BE2C (cell line): ENCODE results near the gene CD8A.

Source experiments
- DNase-seq: peaks from one replicate; pipeline ENCODE4 v3.0.0-alpha.2; 2020
- H3K27me3 ChIP-seq: fragments of 250-450 bp; sonication (Bioruptor Pico); 2 replicates; pipeline ENCODE4 v1.5.1; 2020; ENCODE audit warnings: mild to moderate bottlenecking
- H3K36me3 ChIP-seq: fragments of 250-450 bp; sonication (Bioruptor Pico); 2 replicates; pipeline ENCODE4 v1.5.1; 2020; ENCODE audit warnings: mild to moderate bottlenecking
- H3K4me1 ChIP-seq: fragments of 250-450 bp; sonication (Bioruptor Pico); 2 replicates; pipeline ENCODE4 v1.5.1; 2020
- H3K4me3 ChIP-seq: 2 replicates; pipeline ENCODE4 v1.5.1; 2011; ENCODE audit warnings: low read depth, low read length
- H3K9me3 ChIP-seq: fragments of 250-450 bp; sonication (Bioruptor Pico); 2 replicates; pipeline ENCODE4 v1.5.1; 2020
- TF ChIP-seq, protein P1 (sequence below): IDR thresholded peaks from 2 replicates; pipeline ENCODE4 v1.5.1; 2012; ENCODE audit warnings: mild to moderate bottlenecking, low read depth, low read length

The CD8A gene

DNA sequence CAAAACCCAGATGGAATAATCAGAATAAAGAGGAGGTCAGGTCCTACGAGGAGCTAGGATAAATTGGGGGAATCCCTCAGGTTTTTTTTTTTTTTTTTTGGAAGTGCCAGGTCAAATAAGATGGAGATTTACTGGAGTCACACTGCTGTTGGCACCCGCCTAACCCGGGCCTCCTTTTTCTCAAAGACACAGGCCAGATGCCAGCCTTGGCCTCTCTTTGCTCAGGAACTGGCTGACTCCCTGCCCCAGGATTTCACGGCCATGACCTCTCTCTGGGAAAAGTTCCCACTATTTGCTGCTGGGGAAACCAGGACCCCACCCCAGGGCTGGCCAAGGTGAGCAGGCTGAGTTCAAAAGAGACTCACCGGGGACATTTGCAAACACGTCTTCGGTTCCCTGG, 2.5 kb downstream of the CD8A start:
- H3K4me1 ChIP-seq: no peaks in the 10 kb centered on the region
- no peak overlapping the region for H3K4me3 ChIP-seq
- DNase-seq: no peak
- TF ChIP-seq, protein P1, sequence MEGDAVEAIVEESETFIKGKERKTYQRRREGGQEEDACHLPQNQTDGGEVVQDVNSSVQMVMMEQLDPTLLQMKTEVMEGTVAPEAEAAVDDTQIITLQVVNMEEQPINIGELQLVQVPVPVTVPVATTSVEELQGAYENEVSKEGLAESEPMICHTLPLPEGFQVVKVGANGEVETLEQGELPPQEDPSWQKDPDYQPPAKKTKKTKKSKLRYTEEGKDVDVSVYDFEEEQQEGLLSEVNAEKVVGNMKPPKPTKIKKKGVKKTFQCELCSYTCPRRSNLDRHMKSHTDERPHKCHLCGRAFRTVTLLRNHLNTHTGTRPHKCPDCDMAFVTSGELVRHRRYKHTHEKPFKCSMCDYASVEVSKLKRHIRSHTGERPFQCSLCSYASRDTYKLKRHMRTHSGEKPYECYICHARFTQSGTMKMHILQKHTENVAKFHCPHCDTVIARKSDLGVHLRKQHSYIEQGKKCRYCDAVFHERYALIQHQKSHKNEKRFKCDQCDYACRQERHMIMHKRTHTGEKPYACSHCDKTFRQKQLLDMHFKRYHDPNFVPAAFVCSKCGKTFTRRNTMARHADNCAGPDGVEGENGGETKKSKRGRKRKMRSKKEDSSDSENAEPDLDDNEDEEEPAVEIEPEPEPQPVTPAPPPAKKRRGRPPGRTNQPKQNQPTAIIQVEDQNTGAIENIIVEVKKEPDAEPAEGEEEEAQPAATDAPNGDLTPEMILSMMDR: no peak
- no peaks in the 10 kb centered on the region for H3K36me3 ChIP-seq
- no peaks in the 10 kb centered on the region for H3K9me3 ChIP-seq
- peaks cover 34% of the 10 kb centered on the region for H3K27me3 ChIP-seq

DNA sequence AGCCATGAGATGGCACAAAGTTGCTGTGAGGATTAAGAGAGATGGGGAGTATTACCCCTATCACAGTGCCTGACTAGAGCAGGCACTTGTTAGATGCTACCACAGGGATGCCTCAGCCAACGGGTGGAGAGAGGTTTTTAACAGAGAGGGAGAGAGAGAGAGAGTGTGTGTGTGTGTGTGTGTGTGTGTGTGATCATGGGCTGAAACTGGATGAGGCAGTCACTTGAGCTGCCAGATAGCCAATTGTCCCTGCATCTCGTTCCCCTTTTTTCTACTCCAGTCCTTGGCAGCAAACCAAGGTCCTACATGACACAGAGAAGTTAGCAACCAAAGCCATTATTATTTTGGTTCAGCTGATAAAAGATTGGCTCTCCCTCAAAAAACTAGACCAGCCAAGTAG, 3.0 kb downstream of the CD8A start:
- Histone ChIP-seq H3K27me3 (peaks cover 34% of the 10 kb centered on the region), H3K36me3 (no peaks in the 10 kb centered on the region)
- TF ChIP-seq, protein P1: no peak

GRCh38 chr2:86786001-86786536, 4.6 kb downstream of the CD8A start:
- Histone ChIP-seq H3K4me3 (no peak overlapping the region), H3K9me3 (no peaks in the 10 kb centered on the region), H3K4me1 (no peaks in the 10 kb centered on the region), H3K27me3 (peaks cover 23% of the 10 kb centered on the region), H3K36me3 (no peaks in the 10 kb centered on the region)
- DNase-seq: no peak
- TF ChIP-seq, protein P1: no peak

More for the DNA sequence above, 3.0 kb downstream of the CD8A start:
- Histone ChIP-seq H3K9me3 (no peaks in the 10 kb centered on the region), H3K4me1 (no peaks in the 10 kb centered on the region), H3K4me3 (no peak overlapping the region)
- no peak for DNase-seq

DNA sequence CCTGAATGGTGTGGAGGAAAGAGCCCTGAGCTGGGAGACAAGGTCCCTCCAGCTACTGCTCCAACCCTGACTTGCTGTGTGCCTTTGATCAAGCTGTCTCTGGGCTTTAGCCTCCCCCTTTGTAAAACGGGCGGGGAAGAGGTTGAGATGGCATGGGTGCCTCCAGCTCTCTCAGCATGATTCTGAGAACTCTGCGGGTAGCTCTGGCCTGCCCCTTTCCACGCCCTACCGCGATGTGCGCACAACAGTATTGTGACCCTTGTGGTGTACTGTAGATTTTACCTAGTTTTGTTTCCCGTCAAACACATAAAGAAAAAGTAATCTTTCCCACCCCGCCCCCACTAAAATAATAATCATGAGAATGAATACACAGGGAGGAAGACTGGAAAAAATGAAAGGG, 5.3 kb downstream of the CD8A start:
- Histone ChIP-seq H3K4me1 (no peaks in the 10 kb centered on the region), H3K4me3 (no peak overlapping the region), H3K27me3 (peaks cover 19% of the 10 kb centered on the region), H3K36me3 (no peaks in the 10 kb centered on the region), H3K9me3 (no peaks in the 10 kb centered on the region)
- TF ChIP-seq, protein P1: no peak
- DNase-seq: no peak

GRCh38 chr2:86783615-86784339, 6.9 kb downstream of the CD8A start:
- H3K4me1 ChIP-seq: no peaks in the 10 kb centered on the region
- no peak overlapping the region for H3K4me3 ChIP-seq
- TF ChIP-seq, protein P1: no peak
- DNase-seq: no peak
- no peaks in the 10 kb centered on the region for H3K36me3 ChIP-seq
- no peaks in the 10 kb centered on the region for H3K9me3 ChIP-seq
- H3K27me3 ChIP-seq: peaks cover 2% of the 10 kb centered on the region

DNA sequence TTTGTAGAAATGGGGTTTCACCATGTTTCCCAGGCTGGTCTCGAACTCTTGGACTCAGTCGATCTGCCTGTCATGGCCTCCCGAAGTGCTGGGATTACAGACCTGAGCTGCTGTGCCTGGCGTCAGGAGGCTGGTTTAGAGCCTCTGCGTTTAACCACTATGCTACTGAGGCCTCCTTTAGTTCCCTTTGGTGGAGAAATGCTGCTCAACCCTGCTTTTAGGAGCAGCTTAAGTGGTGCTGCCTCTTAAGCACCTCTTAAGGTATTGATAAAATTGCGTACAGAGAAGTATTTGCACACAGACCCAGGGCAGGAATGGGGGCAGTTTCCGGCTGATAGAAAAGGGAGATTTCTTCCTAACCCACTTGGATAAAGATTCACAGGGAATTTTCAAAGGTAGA, 8.0 kb downstream of the CD8A start:
- TF ChIP-seq, protein P1: no peak
- H3K27me3 ChIP-seq: no peaks in the 10 kb centered on the region
- no peak overlapping the region for H3K4me3 ChIP-seq
- no peaks in the 10 kb centered on the region for H3K36me3 ChIP-seq
- no peaks in the 10 kb centered on the region for H3K4me1 ChIP-seq
- DNase-seq: no peak
- H3K9me3 ChIP-seq: no peaks in the 10 kb centered on the region
